ENCODE data around the gene PLAC8. TPM values are rescaled to one million over a fixed set of nuclear protein-coding genes. Genes with fewer than 3 reads are reported as not detected.

The PLAC8 gene
- total RNA-seq, 1 donor from 2014 or later: 1.5 TPM

- Histone ChIP-seq H3K4me3 (no peak overlapping the region), H3K9me3 (replicated peaks) (no peaks in the 10 kb centered on the region), H3K27ac (replicated peaks) (no peak overlapping the region), H3K4me1 (peaks cover 54% of the 10 kb centered on the region), H3K27me3 (ENCODE audit: low read depth) (no peaks in the 10 kb centered on the region), H3K36me3 (peaks cover 4% of the 10 kb centered on the region)
- no peak for DNase-seq
- intact Hi-C loops (cut with micrococcal nuclease): loop anchor here (5.0 kb wide), 1 partner anchor 108 kb away; no protein-coding TSS in a partner anchor
- no peak for TF ChIP-seq CTCF (IDR thresholded peaks at IDR 0.05; ENCODE audit: borderline replicate concordance)
These were observed 74.3 kb downstream of the PLAC8 start for GRCh38 chr4:83040269-83040668.

Other genes with a start within 250 kb of the PLAC8 start
- 115 TPM for gene SEC31A, start 223.6 kb downstream of the PLAC8 start, total RNA-seq
- gene THAP9, start 214.0 kb downstream of the PLAC8 start, total RNA-seq: 5.6 TPM
- 6.2 TPM for gene LIN54, start 103.9 kb downstream of the PLAC8 start, total RNA-seq
- gene COPS4, start 79.5 kb downstream of the PLAC8 start, total RNA-seq: 53.6 TPM
- gene COQ2, start 170.1 kb upstream of the PLAC8 start, total RNA-seq: 27.3 TPM
- gene HPSE, start 220.1 kb upstream of the PLAC8 start, total RNA-seq: 1.1 TPM